ENCODE results near the gene KCNQ1.

- TF ChIP-seq CTCF (conservative IDR thresholded peaks at IDR 0.05; ENCODE audit: low read length) (no peak), EZH2phosphoT487 (IDR thresholded peaks at IDR 0.05; ENCODE audit: borderline replicate concordance) (no peak)
Observed at GRCh38 chr11:2663506-2663905, 218.7 kb downstream of the KCNQ1 start.

All from Loucy (cell line).